Muscle of leg (tissue), 9 donors: ENCODE data around the gene OR4D11. TPM values are rescaled to one million over a fixed set of nuclear protein-coding genes. Genes with fewer than 3 reads are reported as not detected.

Experiments used
- polyA plus RNA-seq, 8 donors: library from polyadenylated mRNA; unstranded; fragments of 120-200 nt; gene quantifications; one replicate each; pipeline versions ENCODE4 v1.2.1 to v1.2.3, GENCODE V29; 2013; ENCODE audit warnings: inconsistent platforms in 1 of 8, low replicate concordance in 1 of 8; ENCODE audit not compliant: insufficient read length in 8 of 8, insufficient read depth in 1 of 8
- total RNA-seq: library from RNA; stranded (reverse); fragments of 120-200 nt; gene quantifications from one replicate; pipeline ENCODE4 v1.2.4, GENCODE V29; 2013

OR4D11 gene
- total and polyA plus RNA-seq, 9 donors, result not detected

Other genes starting within 250 kb of the OR4D11 start
- not detected for gene OR5AN1, start 144.7 kb upstream of the OR4D11 start, total RNA-seq
- gene OR5AN1, start 144.7 kb upstream of the OR4D11 start, polyA plus RNA-seq, result under 1 TPM in 1 of 8 donors, not detected in 7; 0.03 TPM
- not detected for gene OR5A2, start 77.2 kb upstream of the OR4D11 start, total RNA-seq
- gene OR5A2, start 77.2 kb upstream of the OR4D11 start, polyA plus RNA-seq, result under 1 TPM in 6 of 8 donors, not detected in 2; 0.01 to 0.03 (median 0.03) TPM
- not detected for gene OR5A1, start 67.1 kb upstream of the OR4D11 start, total RNA-seq
- gene OR5A1, start 67.1 kb upstream of the OR4D11 start, polyA plus RNA-seq, result under 1 TPM in 2 of 8 donors, not detected in 6; 0.01 to 0.04 TPM
- gene OR4D6, start 46.6 kb upstream of the OR4D11 start, total RNA-seq, result not detected
- not detected for gene OR4D6, start 46.6 kb upstream of the OR4D11 start, polyA plus RNA-seq
- gene OR4D10, start 30.3 kb upstream of the OR4D11 start, total RNA-seq, result not detected
- not detected for gene OR4D10, start 30.3 kb upstream of the OR4D11 start, polyA plus RNA-seq
- not detected for gene OR4D9, start 8.0 kb downstream of the OR4D11 start, total RNA-seq
- gene OR4D9, start 8.0 kb downstream of the OR4D11 start, polyA plus RNA-seq, result under 1 TPM; 0.01 to 0.18 (median 0.03) TPM
- 32.6 TPM for gene OSBP, start 112.2 kb downstream of the OR4D11 start, total RNA-seq
- 10 to 100 TPM; 36.9 to 60.3 (median 47.9) TPM for gene OSBP, start 112.2 kb downstream of the OR4D11 start, polyA plus RNA-seq
- 8.2 TPM for gene PATL1, start 165.5 kb downstream of the OR4D11 start, total RNA-seq
- 10 to 100 TPM; 22.4 to 28.7 (median 25.8) TPM for gene PATL1, start 165.5 kb downstream of the OR4D11 start, polyA plus RNA-seq
- not detected for gene OR10V1, start 210.3 kb downstream of the OR4D11 start, total RNA-seq
- gene OR10V1, start 210.3 kb downstream of the OR4D11 start, polyA plus RNA-seq, result not detected